ENCODE measurements around the gene PBRM1. TPM values are rescaled to one million over a fixed set of nuclear protein-coding genes. Genes with fewer than 3 reads are reported as not detected.

PBRM1 gene
- total and polyA plus RNA-seq, 2 donors (not counting 3 experiments of a cell fraction or from before 2014, with no cell fraction given), result 26.7 to 87.1 TPM

DNA sequence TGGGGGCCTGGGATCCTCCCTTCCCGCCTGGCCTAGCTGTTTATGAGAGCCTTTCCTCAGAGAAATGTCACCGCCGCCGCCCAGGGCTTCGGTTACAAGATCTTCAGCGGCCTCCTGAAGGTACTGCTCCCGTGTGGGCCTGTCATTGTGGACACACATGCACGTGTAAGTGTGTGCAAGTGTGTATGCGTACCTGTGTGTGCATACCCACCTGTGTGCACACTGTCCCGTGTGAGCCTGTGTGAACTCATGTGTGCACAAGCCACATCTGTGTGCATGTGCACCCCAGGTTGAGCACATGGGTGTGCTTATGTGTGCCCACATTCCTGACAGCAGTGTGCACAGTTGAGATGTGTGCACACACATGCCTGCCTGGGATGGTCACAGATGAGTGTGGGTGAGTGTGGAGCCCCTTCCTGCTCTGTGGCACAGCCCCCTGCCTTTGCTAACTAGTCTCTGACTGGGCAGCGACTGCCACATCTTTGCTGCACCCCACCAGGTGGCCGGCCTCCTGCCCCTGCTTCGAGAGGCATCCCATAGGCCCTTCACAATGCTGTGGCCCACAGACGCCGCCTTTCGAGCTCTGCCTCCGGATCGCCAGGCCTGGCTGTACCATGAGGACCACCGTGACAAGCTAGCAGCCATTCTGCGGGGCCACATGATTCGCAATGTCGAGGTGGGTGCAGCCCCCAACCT lies 166.1 kb downstream of the PBRM1 start:
- dilution Hi-C loops (cut with MboI; ENCODE audit: extremely low pct_ligation_motif_present, low sequenced_read_pairs), result no loop called here
- ChIA-PET CTCF (no interaction called here), POLR2A (no interaction called here)

More for the DNA sequence above, 166.1 kb downstream of the PBRM1 start:
- H3K4me2 ChIP-seq (ENCODE audit: insufficient read depth, low read length), result no peak overlapping the region
- intact Hi-C loops (cut with micrococcal nuclease), result no loop called here
- H3K36me3 ChIP-seq (ENCODE audit: control insufficient read depth in 2 of 2, extremely low read depth in 1 of 2, insufficient read depth in 2 of 2, low read length in 2 of 2), result peaks cover 32 to 89% of the 10 kb centered on the region in 2 experiments
- BruUV-seq (replicated peaks), result no TSS peak
- DNase-seq (ENCODE audit: low read depth, low spot score) (no peak), FAIRE-seq (no peak)
- peaks cover 2% of the 10 kb centered on the region for H3K4me1 ChIP-seq (ENCODE audit: control insufficient read depth, extremely low read depth, insufficient read depth, low read length)
- H3K9ac ChIP-seq (replicated peaks; ENCODE audit: extremely low read depth, insufficient read depth, low read length), result no peak overlapping the region
- TF ChIP-seq JUN (IDR thresholded peaks at IDR 0.05; ENCODE audit: borderline replicate concordance, insufficient read depth, insufficient read length, low read depth) (no peak), POLR2AphosphoS5 (IDR thresholded peaks at IDR 0.05; ENCODE audit: insufficient read depth, low read depth, low read length) (no peak), EZH2 (IDR thresholded peaks at IDR 0.05; ENCODE audit: borderline replicate concordance, low read depth, low read length, severe bottlenecking) (no peak), GATA2 (IDR thresholded peaks at IDR 0.05; ENCODE audit: insufficient read depth, insufficient read length, low read depth, low read length) (no peak), CTCF (IDR thresholded peaks at IDR 0.05; ENCODE audit: extremely low read depth in 1 of 2, insufficient read depth in 1 of 2, low read depth in 1 of 2, low read length in 2 of 2) (no peak), FOS (IDR thresholded peaks at IDR 0.05; ENCODE audit: borderline replicate concordance, insufficient read depth, low read length) (no peak), MYC (IDR thresholded peaks at IDR 0.05; ENCODE audit: low read depth, low read length) (no peak), POLR2A (IDR thresholded peaks at IDR 0.05; ENCODE audit: low read depth, low read length) (no peak)
- TF ChIP-seq, protein P1, sequence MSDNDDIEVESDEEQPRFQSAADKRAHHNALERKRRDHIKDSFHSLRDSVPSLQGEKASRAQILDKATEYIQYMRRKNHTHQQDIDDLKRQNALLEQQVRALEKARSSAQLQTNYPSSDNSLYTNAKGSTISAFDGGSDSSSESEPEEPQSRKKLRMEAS (IDR thresholded peaks at IDR 0.05; ENCODE audit: insufficient read depth, insufficient read length), result no peak
- no peaks in the 10 kb centered on the region for H4K20me1 ChIP-seq (replicated peaks; ENCODE audit: control insufficient read depth, extremely low read depth, insufficient read depth, low read length)
- H3K4me3 ChIP-seq (replicated peaks in 1 of 3; ENCODE audit: insufficient read depth in 1 of 3, low read depth in 1 of 3, low read length in 3 of 3), result no peak overlapping the region
- H3K27me3 ChIP-seq (ENCODE audit: control insufficient read depth in 2 of 2, insufficient read depth in 2 of 2, low read length in 2 of 2), result no peaks in the 10 kb centered on the region
- H2AFZ ChIP-seq (ENCODE audit: low read depth, low read length), result no peak overlapping the region
- H3K9me3 ChIP-seq (replicated peaks; ENCODE audit: control insufficient read depth, insufficient read depth, low read length), result no peaks in the 10 kb centered on the region
- no peak overlapping the region for H3K27ac ChIP-seq (ENCODE audit: insufficient read depth, low read depth, low read length)
- no peaks in the 10 kb centered on the region for H3K9me1 ChIP-seq (replicated peaks; ENCODE audit: control insufficient read depth, extremely low read depth, insufficient read depth, low read length)
- H3K79me2 ChIP-seq (ENCODE audit: control insufficient read depth, insufficient read depth, low read length), result no peaks in the 10 kb centered on the region
